HG03558 (cell line): ENCODE measurements around the gene CORO1C.
A peak's percentile ranks its signal among the peaks of the same experiment; 100 is the strongest.
"Not testable (repeated sequence)": the region's sequence is repeated elsewhere in the genome, so short reads cannot be mapped to it uniquely, and the experiment has no call there.

Experiments used
- ATAC-seq: cut with Tn5 transposase; IDR thresholded peaks from one replicate; pipeline ENCODE4 v1.9.1; 2021; ENCODE audit warnings: moderate number of reproducible peaks; ENCODE audit not compliant: unreplicated experiment; ENCODE audit errors: extremely low read depth

CORO1C gene

DNA sequence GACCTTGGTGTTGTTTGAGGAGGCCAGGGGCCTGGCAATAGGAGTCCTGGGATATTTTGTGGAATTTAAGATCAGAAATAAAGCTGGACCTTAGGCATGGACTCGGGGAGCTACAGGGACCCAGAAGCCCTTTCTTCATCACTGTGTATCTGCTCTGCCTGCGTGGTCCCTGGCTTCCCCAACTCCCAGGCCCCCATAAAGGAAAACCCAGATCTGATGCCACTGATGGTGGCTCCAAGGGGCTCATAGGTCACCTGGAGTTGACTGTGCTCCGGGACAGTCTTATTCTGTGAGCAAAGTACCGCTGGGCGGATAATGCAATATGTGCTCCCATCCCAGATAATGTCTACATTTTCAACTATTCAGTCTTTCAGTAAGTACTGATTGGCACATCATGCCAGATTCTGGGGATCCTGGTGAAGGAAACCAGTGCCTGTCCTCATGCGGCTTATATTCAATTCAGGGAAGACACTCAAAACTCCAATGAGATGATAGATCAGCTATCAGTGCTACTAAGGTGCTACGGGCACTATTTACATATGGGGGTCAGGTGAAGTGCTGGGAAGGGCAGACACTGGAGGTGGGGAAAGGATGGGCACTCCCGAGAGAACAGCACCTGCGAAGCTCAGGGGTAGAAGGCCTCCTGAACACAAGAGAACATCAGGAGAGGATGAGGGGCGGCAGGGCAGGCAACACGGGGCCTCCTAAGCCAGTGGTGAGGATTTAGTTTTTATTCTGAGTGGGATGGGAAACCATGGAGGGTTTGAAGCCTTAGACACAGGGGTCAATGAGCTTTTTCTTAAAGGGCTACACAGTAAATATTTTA lies 92.1 kb downstream of the CORO1C start:
- ATAC-seq, result no peak

DNA sequence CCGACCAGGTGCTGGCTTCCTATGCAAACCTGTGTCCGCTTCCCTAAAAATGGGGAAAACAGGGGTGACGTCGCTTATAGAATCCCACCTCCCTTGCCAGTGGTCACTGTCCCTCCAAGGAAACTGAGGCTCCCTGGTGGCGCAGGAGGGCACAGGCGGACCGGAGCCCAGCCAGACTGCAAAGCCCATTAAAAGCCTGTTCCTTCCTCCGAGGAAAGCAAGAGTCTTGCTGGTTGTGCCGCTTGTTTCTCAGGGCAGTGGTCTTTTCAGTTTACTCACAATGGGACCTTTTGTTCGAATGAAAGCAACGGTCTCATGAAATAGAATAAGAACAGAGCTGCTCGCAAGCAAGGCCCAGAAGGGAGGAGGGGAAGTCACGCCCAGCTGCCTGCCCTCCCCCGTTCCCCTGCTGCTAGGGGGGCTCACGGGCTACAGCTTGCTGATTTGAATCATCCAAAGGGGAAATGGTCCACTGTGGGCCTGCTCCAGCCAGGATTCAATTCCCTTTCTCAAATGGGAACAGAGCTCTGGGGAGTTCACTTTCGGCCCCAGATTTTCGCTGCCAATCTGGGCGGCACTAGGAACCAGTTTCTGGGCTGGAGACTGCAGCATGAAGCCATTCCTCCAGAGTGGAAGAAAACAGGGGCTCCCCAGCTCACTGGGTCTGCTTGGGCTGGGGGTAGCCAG lies 93.0 kb downstream of the CORO1C start:
- no peak for ATAC-seq

DNA sequence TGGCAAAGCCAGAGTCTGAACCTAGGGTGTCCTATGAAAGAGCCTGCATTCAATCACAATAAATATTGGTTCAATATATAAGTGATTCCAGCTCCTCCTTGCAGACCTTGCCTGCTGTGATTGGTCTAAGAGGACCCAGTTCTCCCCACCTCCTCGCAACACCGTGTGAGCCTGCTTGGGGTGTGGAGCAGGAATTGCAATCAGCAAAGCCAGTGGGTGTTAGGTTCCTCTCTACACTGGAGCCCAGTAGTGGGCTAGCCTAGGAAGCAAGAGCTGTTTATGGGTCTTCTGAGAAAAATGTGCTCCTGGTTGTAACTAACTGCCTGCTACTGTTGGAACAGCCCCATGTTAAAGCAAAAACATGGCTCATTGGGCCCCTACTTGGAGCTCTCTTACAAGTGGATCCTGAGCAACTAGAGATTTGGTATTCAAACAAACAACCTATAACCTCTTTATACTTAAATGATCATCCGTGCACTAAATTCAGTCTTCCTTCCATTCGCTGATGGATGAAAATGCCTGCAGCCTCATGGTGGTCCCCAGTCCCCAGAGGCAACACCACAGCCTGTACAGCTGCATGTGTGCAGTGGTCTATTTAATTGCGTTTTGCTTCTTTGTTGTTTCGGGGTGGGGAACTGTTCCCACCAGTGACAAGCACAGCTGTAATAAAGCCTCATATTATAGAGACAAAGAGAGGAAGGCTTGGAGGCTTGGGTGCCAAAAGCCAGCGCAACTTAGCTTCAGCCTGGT lies 93.9 kb downstream of the CORO1C start:
- ATAC-seq, result no peak

DNA sequence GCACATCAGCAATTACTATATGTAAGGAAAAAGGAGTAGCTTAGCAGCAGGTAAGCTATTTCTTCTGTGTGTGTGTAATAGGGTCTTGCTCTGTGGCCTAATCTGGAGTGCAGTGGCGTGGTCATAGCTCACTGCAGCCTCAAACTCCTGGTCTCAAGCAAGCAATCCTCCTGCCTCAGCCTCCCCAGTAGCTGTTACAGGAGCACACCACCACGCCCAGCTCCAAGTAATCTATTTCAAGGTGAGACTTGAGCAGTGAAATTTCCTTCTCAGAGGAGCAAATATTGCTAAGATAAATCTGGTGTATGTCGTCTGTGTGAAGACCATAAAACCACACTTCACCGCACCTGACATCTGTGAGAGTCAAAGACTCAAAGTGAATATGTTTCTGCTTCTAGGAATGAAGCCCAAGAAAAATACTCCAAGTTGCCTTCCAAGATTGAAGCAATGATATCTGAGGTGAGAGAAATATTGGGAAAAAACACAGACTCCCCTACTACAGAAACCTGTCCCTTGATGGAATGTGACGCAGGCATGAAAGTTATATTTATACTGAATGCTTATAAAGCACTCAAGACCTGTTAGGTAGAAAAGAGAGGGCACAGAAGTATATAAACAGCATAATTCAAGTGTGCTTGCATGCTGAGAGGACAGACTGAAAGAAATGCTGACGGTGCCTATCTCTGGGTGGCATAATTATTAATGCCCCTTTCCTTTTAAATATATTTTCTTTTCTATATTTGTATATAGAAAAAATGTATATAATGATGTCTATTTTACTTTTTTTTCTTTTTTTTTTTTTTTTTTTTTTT lies 95.1 kb downstream of the CORO1C start:
- no peak for ATAC-seq

DNA sequence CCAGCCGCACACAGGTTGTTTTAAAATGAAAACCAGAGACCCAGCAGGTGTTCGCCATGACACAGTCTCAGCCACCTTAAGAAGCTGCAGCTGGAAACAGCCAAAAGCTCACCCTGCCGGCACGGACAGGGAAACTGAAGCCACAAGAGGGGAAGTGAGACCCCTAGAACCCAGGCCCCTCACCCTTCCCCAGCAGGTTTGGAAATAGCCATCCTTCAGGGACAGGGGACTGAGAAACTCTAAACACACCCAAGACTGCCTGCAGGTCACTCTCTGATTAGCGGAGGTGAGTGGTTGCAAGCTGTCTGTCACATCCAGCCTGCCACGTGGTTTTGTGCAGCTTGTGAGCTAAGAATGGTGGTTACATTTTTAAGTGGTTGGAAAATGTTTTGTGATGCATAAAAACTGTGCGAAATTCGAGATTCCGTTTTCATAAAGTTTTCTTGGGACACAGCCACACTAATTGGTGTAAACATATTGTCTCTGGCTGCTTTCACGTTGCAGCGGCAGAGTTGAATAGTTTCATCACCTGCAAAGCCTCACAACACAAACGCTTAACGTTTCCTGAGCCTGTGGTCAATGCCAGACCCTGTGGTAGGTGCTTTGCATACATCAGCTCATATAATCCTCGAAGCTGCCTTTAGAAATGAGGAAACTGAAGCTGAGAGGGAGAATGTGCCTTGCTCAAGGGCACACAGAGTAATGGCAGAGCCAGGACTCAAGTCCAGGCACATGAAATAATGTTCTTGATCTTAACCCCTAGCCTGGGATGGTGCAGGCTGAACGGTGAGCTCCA lies 95.9 kb downstream of the CORO1C start:
- peak; percentile 42 for ATAC-seq

DNA sequence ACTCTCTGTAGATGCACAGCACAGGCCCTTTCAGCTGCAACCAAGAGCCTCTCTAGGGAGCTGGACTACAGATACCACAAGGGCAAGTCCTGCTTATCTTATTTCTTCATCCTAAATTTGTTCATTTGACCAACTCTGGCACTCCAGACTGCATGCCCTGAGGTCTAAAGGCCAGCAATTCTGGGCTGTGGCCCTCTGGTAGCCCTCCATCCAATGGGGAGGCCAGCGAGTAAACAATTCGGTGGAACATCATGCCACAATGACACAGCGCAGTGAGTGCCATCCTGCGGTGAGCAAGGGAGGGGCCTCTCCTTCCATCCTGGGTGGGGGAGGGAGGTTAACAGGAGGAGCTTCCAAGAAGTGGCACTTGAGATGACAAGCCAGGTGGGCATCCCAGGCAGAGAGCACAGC lies 97.0 kb downstream of the CORO1C start:
- no peak for ATAC-seq

DNA sequence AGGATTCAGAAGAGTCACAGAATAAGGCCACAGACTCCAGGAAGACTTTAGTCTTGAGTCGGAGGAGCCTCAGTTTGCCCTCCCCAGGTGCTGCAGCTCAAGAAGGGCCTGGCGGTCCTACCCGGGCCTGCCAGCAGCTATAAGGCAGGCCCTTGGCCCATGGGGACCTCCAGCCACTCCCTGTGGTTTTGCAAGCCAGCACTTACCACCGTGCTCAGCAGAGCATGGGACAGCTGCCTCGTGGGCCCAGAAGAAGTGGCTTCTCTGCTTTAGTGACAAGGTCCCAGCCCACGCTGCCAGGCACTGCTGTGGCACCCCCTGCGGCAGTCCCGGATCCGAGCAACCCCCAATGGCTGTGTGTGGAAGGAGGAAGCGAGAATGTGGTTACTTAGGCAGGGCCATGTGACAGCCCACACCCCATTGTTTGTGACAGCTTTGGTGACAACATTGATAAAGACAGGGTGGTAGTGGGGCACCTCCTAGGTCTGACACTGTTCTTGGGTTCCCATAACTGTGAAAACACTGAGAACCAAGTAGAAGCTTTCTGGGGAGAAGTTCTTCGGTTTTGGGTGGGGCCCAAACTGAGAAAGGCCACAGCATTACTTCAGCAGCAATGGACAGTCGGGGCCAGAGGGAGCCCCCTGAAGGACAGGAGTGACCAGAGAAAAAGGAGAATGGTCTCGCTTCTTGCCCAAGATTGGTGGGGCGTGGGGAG lies 97.6 kb downstream of the CORO1C start, which contains the start of gene SELPLG:
Gene SELPLG (minus strand): TSS at position 361 of the 715 bp plus-strand sequence. CDS start 9,587 bp downstream, outside the sequence.
- peak; percentile 30 for ATAC-seq

DNA sequence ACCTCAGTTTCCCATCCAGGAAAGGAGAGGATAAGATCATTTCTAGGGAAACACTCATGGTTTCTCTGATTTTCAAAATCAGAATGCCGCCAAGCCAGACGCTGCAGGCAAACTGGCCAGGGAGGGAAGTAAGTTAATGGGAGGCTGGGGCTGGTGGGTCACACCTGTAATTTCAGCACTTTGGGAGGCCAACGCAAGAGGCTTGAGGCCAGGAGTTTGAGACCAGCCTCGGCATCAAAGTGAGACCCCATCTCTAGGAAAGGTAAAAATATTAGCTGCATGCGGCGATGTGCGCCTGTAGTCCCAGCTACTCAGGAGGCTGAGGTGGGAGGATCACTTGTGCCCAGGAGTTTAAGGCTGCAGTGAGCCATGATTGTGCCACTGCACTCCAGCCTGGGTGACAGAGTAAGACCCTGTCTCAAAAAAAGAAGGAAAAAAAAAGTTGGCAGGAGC lies 98.2 kb downstream of the CORO1C start:
- ATAC-seq, result no peak

DNA sequence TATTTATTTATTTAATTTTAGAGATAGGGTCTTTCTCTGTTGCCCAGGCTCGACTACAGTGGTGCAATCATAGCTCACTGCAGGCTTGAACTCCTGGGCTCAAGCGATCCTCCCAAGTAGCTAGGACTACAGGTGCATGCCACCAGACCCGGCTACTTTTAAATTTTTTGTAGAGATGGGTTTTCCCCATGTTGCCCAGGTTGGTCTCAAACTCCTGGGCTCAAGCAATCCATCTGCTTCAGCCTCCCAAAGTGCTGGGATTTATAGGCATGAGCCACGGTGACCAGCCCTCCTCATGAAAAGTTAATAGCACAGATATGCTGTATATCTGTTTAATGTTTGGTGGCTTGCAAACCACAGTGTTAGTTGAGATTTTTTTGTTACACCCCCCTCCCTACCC lies 100.1 kb downstream of the CORO1C start:
- not testable (repeated sequence) for ATAC-seq

DNA sequence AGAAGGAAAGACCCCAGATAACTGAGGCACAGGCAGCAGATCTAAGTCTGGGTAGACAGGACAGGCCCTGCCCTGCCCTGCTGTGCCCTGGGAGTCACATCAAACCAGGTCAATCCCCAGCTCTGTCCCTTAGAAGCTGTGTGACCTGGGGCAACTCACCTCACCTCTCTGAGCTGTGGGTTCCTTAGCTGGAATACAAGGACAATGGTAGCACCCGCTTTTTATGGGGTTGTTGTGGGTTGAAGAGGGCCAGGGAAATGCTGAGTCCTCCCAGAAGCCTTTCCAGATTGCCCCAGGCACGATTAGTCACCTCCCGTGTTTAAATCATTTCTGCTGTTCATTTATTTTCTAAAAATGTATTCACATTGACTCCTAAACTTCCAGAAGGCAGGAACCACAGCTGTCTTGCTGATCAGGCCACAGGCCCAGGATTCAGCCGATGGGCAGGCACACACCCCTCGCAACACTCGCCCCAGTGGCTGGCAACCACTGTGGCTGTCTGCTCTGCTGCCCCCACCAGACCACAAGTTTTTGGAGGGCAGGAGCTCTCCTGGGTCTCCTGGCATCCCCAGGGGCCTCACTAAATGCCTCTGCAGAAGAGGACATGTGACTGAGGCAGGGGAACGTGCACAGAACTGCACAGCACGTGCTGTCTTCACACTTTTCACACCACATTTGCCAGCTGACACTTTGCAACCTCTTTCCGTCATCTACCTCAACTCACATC lies 100.7 kb downstream of the CORO1C start:
- no peak for ATAC-seq

DNA sequence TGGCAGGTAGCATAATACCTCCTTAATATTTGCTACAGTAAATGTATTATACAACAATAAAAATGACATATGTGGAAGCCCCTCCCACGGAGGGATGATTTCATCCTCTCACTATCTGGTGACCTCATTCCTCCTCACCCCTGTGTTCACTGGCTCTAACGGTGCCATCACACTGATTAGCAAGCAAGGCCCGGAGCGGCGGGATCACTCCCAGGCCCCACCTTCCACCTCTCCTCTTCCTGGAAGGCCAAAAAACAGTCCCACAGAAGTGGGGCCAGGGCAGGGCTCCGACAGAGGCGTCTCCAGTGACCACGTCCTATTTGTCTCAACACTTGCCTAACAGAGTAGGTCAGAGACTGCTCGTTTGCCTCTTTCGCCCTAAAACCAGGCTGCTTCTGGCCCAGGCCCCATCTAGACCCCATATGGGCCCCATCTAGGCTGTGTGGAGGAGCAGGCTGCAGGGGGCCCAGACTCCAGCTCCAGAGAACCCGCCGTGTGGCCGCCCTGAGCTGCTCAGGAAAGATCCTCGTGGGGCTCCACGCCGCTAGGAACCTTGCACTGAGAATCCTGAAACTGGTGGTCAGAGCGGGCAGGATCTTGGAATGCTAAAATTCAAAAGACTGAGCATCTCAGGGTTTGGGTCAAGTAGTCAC lies 101.4 kb downstream of the CORO1C start:
- ATAC-seq, result no peak

DNA sequence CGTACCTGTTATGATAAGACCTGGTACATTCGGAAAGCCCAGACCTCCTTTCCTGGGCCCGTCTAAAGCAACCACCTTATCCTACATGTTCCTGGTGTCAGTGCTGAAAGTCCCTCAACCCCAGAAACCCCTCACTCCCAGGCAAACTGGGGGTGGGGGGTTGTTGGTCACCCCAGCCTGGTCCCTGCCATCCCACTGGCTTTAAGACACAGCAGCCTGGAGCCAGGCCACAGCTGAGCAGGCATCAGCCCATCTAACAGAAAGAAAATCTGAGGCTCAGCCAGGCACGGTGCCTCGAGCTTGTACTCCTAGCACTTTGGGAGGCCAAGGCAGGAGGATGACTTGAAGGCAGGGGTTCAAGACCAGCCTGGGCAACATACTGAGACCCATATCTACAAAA lies 102.2 kb downstream of the CORO1C start:
- no peak for ATAC-seq

DNA sequence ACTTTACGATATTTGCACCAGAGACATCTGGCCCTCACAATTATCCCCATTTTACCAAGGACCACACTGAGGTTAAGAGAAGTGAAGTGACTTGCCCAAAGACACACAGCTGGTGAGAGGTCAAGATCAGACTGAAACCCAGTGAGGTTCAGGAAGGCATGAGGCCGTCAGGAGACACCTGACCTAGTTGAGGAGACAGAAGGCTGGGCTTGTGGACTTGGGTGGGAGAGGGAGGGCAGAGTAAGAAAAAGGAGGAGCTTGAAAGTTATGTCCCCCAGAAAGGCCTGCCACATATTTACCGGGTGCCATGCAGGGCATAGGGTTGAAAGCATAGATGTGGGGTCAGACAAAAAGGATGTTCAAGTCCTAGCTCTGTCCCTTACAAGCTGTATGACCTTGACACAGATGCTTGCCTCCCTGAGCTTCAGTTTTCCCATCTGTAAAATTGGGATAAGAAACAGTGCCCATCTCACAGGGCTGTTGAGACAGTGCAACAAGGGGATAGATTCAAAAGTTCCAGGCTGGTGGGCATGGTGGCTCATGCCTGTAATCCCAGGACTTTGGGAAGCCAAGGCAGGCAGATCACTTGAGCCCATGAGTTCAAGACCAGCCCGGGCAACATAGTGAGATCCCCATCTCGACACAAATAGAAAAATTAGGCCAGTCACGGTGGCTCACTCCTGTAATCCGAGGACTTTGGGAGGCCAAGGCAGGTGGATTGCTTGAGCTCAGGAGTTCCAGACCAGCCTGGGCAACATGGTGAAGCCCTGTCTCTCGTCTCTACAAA lies 104.0 kb downstream of the CORO1C start:
- no peak for ATAC-seq

DNA sequence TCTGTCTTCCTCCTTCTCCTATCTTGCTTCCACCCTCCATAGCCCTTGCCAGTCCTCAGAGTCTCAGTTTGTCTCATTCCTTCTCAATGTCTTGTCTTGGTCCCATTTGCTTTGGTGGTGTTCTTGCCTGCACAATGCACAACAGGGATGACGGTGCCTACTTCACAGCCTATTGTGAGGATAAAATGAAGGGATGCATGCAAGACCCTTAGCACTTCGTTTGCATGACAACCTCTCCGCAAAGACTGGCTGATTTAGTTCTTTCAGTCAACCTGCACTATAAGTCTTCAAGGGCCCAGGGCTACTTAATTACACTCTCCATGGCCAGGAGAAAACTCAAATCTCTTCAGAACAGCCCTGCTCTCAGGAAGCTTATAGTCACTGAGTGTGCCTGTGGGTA lies 106.1 kb downstream of the CORO1C start:
- ATAC-seq, result no peak

DNA sequence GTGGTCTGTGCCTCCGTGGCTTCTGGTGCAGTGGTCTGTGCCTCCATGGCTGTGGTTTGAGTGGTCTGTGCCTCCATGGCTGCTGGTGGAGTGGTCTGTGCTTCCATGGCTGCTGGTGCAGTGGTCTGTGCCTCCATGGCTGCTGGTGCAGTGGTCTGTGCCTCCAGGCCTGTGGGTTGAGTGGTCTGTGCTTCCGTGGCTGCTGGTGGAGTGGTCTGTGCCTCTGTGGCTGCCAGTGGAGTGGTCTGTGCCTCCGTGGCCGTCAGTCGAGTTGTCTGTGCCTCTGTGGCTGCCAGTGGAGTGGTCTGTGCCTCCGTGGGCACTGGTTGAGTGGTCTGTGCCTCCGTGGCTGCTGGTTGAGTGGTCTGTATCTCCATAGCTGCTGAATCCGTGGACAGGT lies 107.7 kb downstream of the CORO1C start:
- ATAC-seq, result no peak

DNA sequence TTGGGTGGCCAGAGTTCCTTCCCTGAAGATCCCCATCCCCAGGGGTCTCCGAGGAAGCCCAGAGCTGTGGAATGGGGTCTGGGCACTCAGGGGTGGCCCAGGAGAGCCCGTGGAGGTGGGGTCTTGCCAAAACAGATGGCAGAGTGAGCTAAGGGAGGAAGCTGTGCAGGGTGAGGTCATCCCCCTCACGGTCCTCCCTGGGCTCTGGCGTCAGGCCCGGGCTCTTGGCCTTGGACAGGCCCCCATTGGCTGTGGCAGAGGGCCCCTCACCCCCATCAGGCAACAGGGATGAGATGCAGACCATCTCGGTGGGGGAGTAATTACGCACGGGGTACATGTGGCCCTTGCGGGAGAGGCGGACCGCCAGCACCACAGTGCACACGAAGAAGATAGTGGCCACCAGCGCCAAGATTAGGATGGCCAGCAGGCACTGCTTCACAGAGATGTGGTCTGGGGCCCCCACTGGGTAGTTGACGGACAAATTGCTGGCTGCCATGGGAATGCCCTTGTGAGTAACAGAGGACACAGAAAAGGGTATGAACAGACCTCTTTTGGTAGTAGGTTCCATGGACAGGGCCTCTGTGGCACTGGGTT lies 108.3 kb downstream of the CORO1C start:
- ATAC-seq, result no peak
